ENCODE results near the gene LANCL1. TPM values are rescaled to one million over a fixed set of nuclear protein-coding genes. Genes with fewer than 3 reads are reported as not detected.

Gene LANCL1
- total RNA-seq, 1 donor, result 35.0 TPM

- DNase-seq (ENCODE audit: low read depth in 2 of 3, low spot score in 2 of 3), result peak in 1 of 3 donors; percentile 26
Observed at GRCh38 chr2:210399440-210400041, 77.0 kb downstream of the LANCL1 start.

GRCh38 chr2:210392469-210392881 is 84.1 kb downstream of the LANCL1 start:
- no peak for DNase-seq (ENCODE audit: low read depth in 2 of 3, low spot score in 2 of 3)

- no peak for DNase-seq (ENCODE audit: low read depth in 2 of 3, low spot score in 2 of 3)
Observed at GRCh38 chr2:210389856-210390255, 86.7 kb downstream of the LANCL1 start.

- no peak for DNase-seq (ENCODE audit: low read depth in 2 of 3, low spot score in 2 of 3)
Observed at GRCh38 chr2:210388148-210388547, 88.4 kb downstream of the LANCL1 start.

- DNase-seq (ENCODE audit: low read depth in 2 of 3, low spot score in 2 of 3), result no peak
Observed at GRCh38 chr2:210387074-210387473, 89.5 kb downstream of the LANCL1 start.

Other genes with a start within 250 kb of the LANCL1 start
- not detected for gene MYL1, start 161.6 kb downstream of the LANCL1 start, total RNA-seq
- gene CPS1, start 79.8 kb upstream of the LANCL1 start, total RNA-seq, result 0.54 TPM

Data from hematopoietic multipotent progenitor cell (in vitro differentiated cells).